Erythroblast (primary cell): Measurements from ENCODE around the gene NME7.

ENCODE experiments used
- GATA1 ChIP-seq: IDR thresholded peaks from 2 replicates; pipeline ENCODE4 v1.6.1; 2011; ENCODE audit warnings: low read depth, mild to moderate bottlenecking, control low read depth, low read length, moderate library complexity
- POLR2A ChIP-seq: IDR thresholded peaks from 2 replicates; pipeline ENCODE4 v1.6.1; 2011; ENCODE audit warnings: mild to moderate bottlenecking, low read length

DNA sequence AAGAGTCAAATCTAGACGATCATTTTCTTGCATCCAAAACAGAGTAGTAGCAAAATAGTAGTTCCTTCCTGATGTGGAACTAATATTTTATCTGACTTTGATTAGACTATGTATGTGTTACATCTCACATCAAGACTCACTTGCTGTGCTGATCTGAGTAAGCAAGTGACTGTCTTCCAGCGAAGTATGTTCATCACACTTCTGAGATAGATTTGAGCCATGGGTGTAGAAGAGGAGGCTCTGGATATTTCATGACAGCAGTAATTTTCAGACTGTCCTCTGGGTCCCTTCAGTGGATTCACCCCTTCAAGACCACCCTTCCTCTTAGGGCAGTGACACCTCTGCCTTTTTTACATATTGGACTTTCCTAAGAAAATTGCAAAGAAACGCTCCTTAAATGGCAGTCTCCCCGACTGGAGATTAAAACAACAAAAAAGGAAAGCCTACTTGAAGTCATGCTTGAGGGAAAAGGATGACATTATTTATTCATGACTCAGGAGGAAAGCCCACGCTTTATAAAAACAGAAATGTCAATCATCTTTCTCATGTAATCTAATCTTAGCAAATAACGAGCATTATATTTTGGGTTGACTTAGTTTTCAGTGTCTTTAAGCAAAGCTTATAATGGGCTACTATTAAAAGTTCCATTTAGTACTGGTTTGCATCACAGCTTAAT, 238.3 kb downstream of the NME7 start:
- no peak for TF ChIP-seq POLR2A
- no peak for TF ChIP-seq GATA1
